Calu3 (cell line): Measurements from ENCODE around the gene GHR. TPM values are rescaled to one million over a fixed set of nuclear protein-coding genes. Genes with fewer than 3 reads are reported as not detected.

Source experiments
- BruUV-seq: library from RNA; stranded (reverse); fragments of 400-500 nt; replicated peaks from 2 replicates; lab custom pipeline; 2021; lab: Mats Ljungman, UMichigan
- CTCF ChIA-PET: fragments of 300-600 bp; sonication (Branson Sonifier 250); formaldehyde crosslinking; loops from one replicate; lab custom pipeline; 2022; ENCODE audit warnings: antibody characterized with exemption; lab: Charles Lee
- DNase-seq: peaks from one replicate; pipeline ENCODE4 v3.0.0; 2022
- H3K27ac Mint-ChIP-seq: one replicate; pipeline ENCODE4 v1.8.0; 2022; ENCODE audit warnings: mixed read lengths; ENCODE audit not compliant: unreplicated experiment
- H3K27me3 Mint-ChIP-seq: one replicate; pipeline ENCODE4 v1.8.0; 2022; ENCODE audit warnings: mixed read lengths; ENCODE audit not compliant: unreplicated experiment
- H3K36me3 Mint-ChIP-seq: one replicate; pipeline ENCODE4 v1.8.0; 2022; ENCODE audit warnings: mild to moderate bottlenecking, moderate library complexity, mixed read lengths; ENCODE audit not compliant: insufficient read depth, unreplicated experiment
- H3K4me1 Mint-ChIP-seq: one replicate; pipeline ENCODE4 v1.8.0; 2022; ENCODE audit warnings: mild to moderate bottlenecking, low read depth, mixed read lengths; ENCODE audit not compliant: unreplicated experiment
- H3K4me3 Mint-ChIP-seq: one replicate; pipeline ENCODE4 v1.8.0; 2022; ENCODE audit warnings: mild to moderate bottlenecking, low read depth, moderate library complexity, mixed read lengths; ENCODE audit not compliant: unreplicated experiment
- H3K9me3 Mint-ChIP-seq: one replicate; pipeline ENCODE4 v1.8.0; 2022; ENCODE audit warnings: low read depth, mixed read lengths; ENCODE audit not compliant: unreplicated experiment
- CTCF ChIP-seq: fragments of 200-600 bp; IDR thresholded peaks from one replicate; pipeline ENCODE4 v1.8.0; 2022; ENCODE audit warnings: antibody characterized with exemption; ENCODE audit not compliant: unreplicated experiment
- intact Hi-C: fragments of 100-400 bp; cut with micrococcal nuclease; formaldehyde crosslinking; loops from one replicate; pipeline ENCODE4 v1.10.0; 2022; ENCODE audit not compliant: unreplicated experiment
- total RNA-seq: library from RNA; stranded (reverse); gene quantifications from 2 replicates; pipeline ENCODE4 v1.2.3, GENCODE V29; 2022

The GHR gene
- total RNA-seq, 1 experiment from 2014 or later = 0.45 TPM

- no TSS peak for BruUV-seq
- Mint-ChIP-seq H3K27me3 (peaks cover 31% of the 10 kb centered on the region), H3K36me3 (no peaks in the 10 kb centered on the region), H3K4me3 (no peak overlapping the region), H3K27ac (no peak overlapping the region), H3K9me3 (no peaks in the 10 kb centered on the region), H3K4me1 (no peaks in the 10 kb centered on the region)
- TF ChIP-seq CTCF = no peak
- DNase-seq = no peak
- CTCF ChIA-PET = interaction anchor here (1.0 kb wide), 1 partner anchor 11 kb away, joined by 5 read pairs; no protein-coding TSS in a partner anchor
- intact Hi-C loops = no loop called here
Observed at GRCh38 chr5:42604171-42604711, 181.0 kb downstream of the GHR start.

GRCh38 chr5:42605490-42605889 lies 182.3 kb downstream of the GHR start:
- Mint-ChIP-seq H3K9me3 (no peaks in the 10 kb centered on the region), H3K36me3 (no peaks in the 10 kb centered on the region), H3K27me3 (peaks cover 40% of the 10 kb centered on the region), H3K27ac (no peak overlapping the region), H3K4me3 (no peak overlapping the region), H3K4me1 (no peaks in the 10 kb centered on the region)
- no peak for DNase-seq
- no peak for TF ChIP-seq CTCF
- intact Hi-C loops = no loop called here
- no TSS peak for BruUV-seq
- CTCF ChIA-PET = interaction anchor here (0.6 to 0.7 kb wide), 2 partner anchors 9 to 1031 kb away, joined by 3 to 4 read pairs; no protein-coding TSS in a partner anchor

GRCh38 chr5:42606464-42606869 lies 183.2 kb downstream of the GHR start:
- peaks cover 48% of the 10 kb centered on the region for H3K27me3 Mint-ChIP-seq

GRCh38 chr5:42611437-42611836 lies 188.2 kb downstream of the GHR start:
- TF ChIP-seq CTCF = no peak
- DNase-seq = no peak
- no TSS peak for BruUV-seq
- no peak overlapping the region for H3K4me3 Mint-ChIP-seq
- no peaks in the 10 kb centered on the region for H3K36me3 Mint-ChIP-seq
- H3K27me3 Mint-ChIP-seq = peaks cover 65% of the 10 kb centered on the region
- CTCF ChIA-PET = interaction anchor here (0.8 kb wide), 1 partner anchor 12 kb away, joined by 4 read pairs; no protein-coding TSS in a partner anchor
- H3K27ac Mint-ChIP-seq = no peak overlapping the region
- H3K9me3 Mint-ChIP-seq = no peaks in the 10 kb centered on the region
- no peaks in the 10 kb centered on the region for H3K4me1 Mint-ChIP-seq
- intact Hi-C loops = no loop called here

More at GRCh38 chr5:42606464-42606869, 183.2 kb downstream of the GHR start:
- CTCF ChIA-PET = no interaction called here
- Mint-ChIP-seq H3K4me1 (no peaks in the 10 kb centered on the region), H3K27ac (no peak overlapping the region), H3K4me3 (no peak overlapping the region), H3K36me3 (no peaks in the 10 kb centered on the region), H3K9me3 (no peaks in the 10 kb centered on the region)
- intact Hi-C loops = no loop called here
- no peak for TF ChIP-seq CTCF
- no peak for DNase-seq
- BruUV-seq = no TSS peak
